H54 (cell line): ENCODE results near the gene ACTR10.

ENCODE experiments used
- DNase-seq: peaks from one replicate; pipeline ENCODE4 v3.0.0; 2011; ENCODE audit warnings: low spot score, mixed read lengths; ENCODE audit not compliant: insufficient read length
- FAIRE-seq: peaks from 3 replicates; lab custom pipeline; 2011; peaks lifted over from hg19 to GRCh38; lab: Jason Lieb, UNC
- POLR2A ChIP-seq: IDR thresholded peaks from 2 replicates; pipeline ENCODE4 v1.6.1; 2011; ENCODE audit warnings: low read depth, mild to moderate bottlenecking, low read length

The ACTR10 gene

GRCh38 chr14:58199726-58200479 lies at the start of gene ACTR10:
Gene ACTR10, plus strand, starts transcription at chr14:58200149. Its CDS starts 69 bp downstream, at chr14:58200218.
- TF ChIP-seq POLR2A = peak; percentile 64
- DNase-seq (peak; percentile 56), FAIRE-seq (peak; percentile 11)

- no peak for FAIRE-seq
- no peak for TF ChIP-seq POLR2A
- DNase-seq = no peak
Observed at GRCh38 chr14:58150243-58150805, 49.6 kb upstream of the ACTR10 start.

GRCh38 chr14:58151133-58152013 lies 48.6 kb upstream of the ACTR10 start:
- FAIRE-seq (no peak), DNase-seq (no peak)
- TF ChIP-seq POLR2A = no peak

GRCh38 chr14:58152014-58152857 lies 47.7 kb upstream of the ACTR10 start, which contains the start of gene ARMH4:
Gene ARMH4, minus strand, starts transcription at chr14:58152213. Its CDS starts 12,855 bp downstream, at chr14:58139358.
- FAIRE-seq (no peak), DNase-seq (peak; percentile 62)
- TF ChIP-seq POLR2A = peak; percentile 22; the same call in 1 of the 2 replicates

- no peak for TF ChIP-seq POLR2A
- no peak for DNase-seq
- FAIRE-seq = no peak
Observed at GRCh38 chr14:58160561-58160960, 39.4 kb upstream of the ACTR10 start.

- DNase-seq (peak; percentile 26), FAIRE-seq (peak; percentile 78)
- TF ChIP-seq POLR2A = no peak
Observed at GRCh38 chr14:58166005-58166983, 33.7 kb upstream of the ACTR10 start.

GRCh38 chr14:58167057-58167456 lies 32.9 kb upstream of the ACTR10 start:
- FAIRE-seq (no peak), DNase-seq (no peak)
- no peak for TF ChIP-seq POLR2A

- DNase-seq = no peak
- no peak for TF ChIP-seq POLR2A
- FAIRE-seq = no peak
Observed at GRCh38 chr14:58167891-58168290, 32.1 kb upstream of the ACTR10 start.

GRCh38 chr14:58171090-58171489 lies 28.9 kb upstream of the ACTR10 start:
- TF ChIP-seq POLR2A = no peak
- DNase-seq = peak; percentile 60
- FAIRE-seq = peak; percentile 95

- DNase-seq (no peak), FAIRE-seq (no peak)
- no peak for TF ChIP-seq POLR2A
Observed at GRCh38 chr14:58177125-58177524, 22.8 kb upstream of the ACTR10 start.

- no peak for TF ChIP-seq POLR2A
- FAIRE-seq (no peak), DNase-seq (no peak)
Observed at GRCh38 chr14:58189176-58189575, 10.8 kb upstream of the ACTR10 start.
